ENCODE data around the gene MAP3K7. TPM values are rescaled to one million over a fixed set of nuclear protein-coding genes. Genes with fewer than 3 reads are reported as not detected.
A peak's percentile ranks its signal among the peaks of the same experiment; 100 is the strongest.

Gene MAP3K7
- total RNA-seq, 3 donors from 2014 or later, result 16.1 to 21.0 (median 20.8) TPM

DNA sequence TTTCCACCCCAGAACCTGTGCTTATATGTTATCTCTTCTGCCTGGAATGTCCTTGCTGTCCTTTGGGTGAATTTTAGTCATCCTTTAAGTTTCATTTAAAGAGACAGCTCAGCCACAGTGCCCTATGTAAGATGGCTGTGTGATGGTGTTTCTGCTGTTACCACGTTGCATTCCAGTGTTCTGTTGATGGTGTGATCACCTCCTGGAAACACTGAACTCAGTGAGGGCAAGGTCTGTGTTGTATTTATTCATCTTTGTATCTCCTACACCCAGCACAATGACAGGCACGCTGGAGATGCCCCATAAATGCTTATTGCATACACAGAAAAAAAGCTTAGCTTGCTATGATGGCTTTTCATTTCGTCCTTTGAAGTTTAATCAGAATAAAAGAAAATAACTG, 102.5 kb downstream of the MAP3K7 start:
- TF ChIP-seq, protein P1, sequence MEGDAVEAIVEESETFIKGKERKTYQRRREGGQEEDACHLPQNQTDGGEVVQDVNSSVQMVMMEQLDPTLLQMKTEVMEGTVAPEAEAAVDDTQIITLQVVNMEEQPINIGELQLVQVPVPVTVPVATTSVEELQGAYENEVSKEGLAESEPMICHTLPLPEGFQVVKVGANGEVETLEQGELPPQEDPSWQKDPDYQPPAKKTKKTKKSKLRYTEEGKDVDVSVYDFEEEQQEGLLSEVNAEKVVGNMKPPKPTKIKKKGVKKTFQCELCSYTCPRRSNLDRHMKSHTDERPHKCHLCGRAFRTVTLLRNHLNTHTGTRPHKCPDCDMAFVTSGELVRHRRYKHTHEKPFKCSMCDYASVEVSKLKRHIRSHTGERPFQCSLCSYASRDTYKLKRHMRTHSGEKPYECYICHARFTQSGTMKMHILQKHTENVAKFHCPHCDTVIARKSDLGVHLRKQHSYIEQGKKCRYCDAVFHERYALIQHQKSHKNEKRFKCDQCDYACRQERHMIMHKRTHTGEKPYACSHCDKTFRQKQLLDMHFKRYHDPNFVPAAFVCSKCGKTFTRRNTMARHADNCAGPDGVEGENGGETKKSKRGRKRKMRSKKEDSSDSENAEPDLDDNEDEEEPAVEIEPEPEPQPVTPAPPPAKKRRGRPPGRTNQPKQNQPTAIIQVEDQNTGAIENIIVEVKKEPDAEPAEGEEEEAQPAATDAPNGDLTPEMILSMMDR (IDR thresholded peaks at IDR 0.05), result no peak
- no peak overlapping the region for H3K4me3 ChIP-seq
- ATAC-seq (peak; percentile 45), DNase-seq (no peak)
- H3K36me3 ChIP-seq (ENCODE audit: low read depth), result no peaks in the 10 kb centered on the region
- intact Hi-C loops (cut with DNase I, micrococcal nuclease), result no loop called here
- no peaks in the 10 kb centered on the region for H3K9me3 ChIP-seq
- H3K4me1 ChIP-seq (ENCODE audit: low read depth), result no peaks in the 10 kb centered on the region

- no peaks in the 10 kb centered on the region for H3K9me3 ChIP-seq
- H3K4me1 ChIP-seq (ENCODE audit: low read depth), result no peaks in the 10 kb centered on the region
- DNase-seq (no peak), ATAC-seq (peak; percentile 71)
- H3K36me3 ChIP-seq (ENCODE audit: low read depth), result no peaks in the 10 kb centered on the region
- intact Hi-C loops (cut with DNase I, micrococcal nuclease), result no loop called here
- H3K4me3 ChIP-seq, result no peak overlapping the region
- TF ChIP-seq, protein P1 (IDR thresholded peaks at IDR 0.05), result no peak
These were observed 102.9 kb downstream of the MAP3K7 start for GRCh38 chr6:90483956-90484355.

GRCh38 chr6:90483116-90483839, 103.6 kb downstream of the MAP3K7 start:
- intact Hi-C loops (cut with DNase I, micrococcal nuclease), result no loop called here
- no peak for ATAC-seq
- Histone ChIP-seq H3K4me3 (no peak overlapping the region), H3K9me3 (no peaks in the 10 kb centered on the region), H3K36me3 (ENCODE audit: low read depth) (no peaks in the 10 kb centered on the region), H3K4me1 (ENCODE audit: low read depth) (no peaks in the 10 kb centered on the region)
- DNase-seq, result no peak
- TF ChIP-seq, protein P1 (IDR thresholded peaks at IDR 0.05), result no peak

DNA sequence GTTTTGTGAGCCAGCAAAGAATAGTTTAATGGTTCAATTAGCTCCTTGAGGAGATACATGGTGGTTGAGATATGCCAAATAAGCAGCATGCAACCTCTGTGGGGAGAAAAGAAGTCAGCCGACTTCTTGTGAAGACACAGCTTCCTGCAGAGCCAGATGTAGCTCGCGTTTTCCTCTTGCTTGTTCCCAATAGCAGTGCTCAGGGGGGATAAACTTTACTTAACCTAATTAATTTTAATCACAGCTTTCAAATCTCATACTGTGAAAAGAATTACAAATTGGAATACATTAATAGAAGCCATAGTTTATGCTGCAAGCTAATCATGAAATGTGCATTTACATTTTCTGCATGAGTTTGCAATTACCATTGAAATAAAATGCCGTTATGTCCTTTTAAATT, 106.2 kb downstream of the MAP3K7 start:
- Histone ChIP-seq H3K36me3 (ENCODE audit: low read depth) (no peaks in the 10 kb centered on the region), H3K4me3 (no peak overlapping the region), H3K9me3 (no peaks in the 10 kb centered on the region), H3K4me1 (ENCODE audit: low read depth) (no peaks in the 10 kb centered on the region)
- ATAC-seq (no peak), DNase-seq (no peak)
- TF ChIP-seq, protein P1 (IDR thresholded peaks at IDR 0.05), result no peak
- intact Hi-C loops (cut with DNase I, micrococcal nuclease), result no loop called here

- ATAC-seq (no peak), DNase-seq (no peak)
- Histone ChIP-seq H3K9me3 (no peaks in the 10 kb centered on the region), H3K4me3 (no peak overlapping the region), H3K4me1 (ENCODE audit: low read depth) (no peaks in the 10 kb centered on the region), H3K36me3 (ENCODE audit: low read depth) (no peaks in the 10 kb centered on the region)
- intact Hi-C loops (cut with DNase I, micrococcal nuclease), result loop anchor here (5.0 to 10.0 kb wide), 2 partner anchors 535 to 537 kb away; no protein-coding TSS in a partner anchor
- TF ChIP-seq, protein P1 (IDR thresholded peaks at IDR 0.05), result no peak
These were observed 107.3 kb downstream of the MAP3K7 start for GRCh38 chr6:90479603-90479926.
